HG03439 (cell line): ENCODE data around the gene PRAMEF33.
"Not testable (repeated sequence)": the region's sequence is repeated elsewhere in the genome, so short reads cannot be mapped to it uniquely, and the experiment has no call there.

ENCODE experiments used
- ATAC-seq: cut with Tn5 transposase; IDR thresholded peaks from one replicate; pipeline ENCODE4 v1.9.1; 2021; ENCODE audit warnings: mild to moderate bottlenecking, moderate library complexity; ENCODE audit not compliant: unreplicated experiment

PRAMEF33 gene, protein sequence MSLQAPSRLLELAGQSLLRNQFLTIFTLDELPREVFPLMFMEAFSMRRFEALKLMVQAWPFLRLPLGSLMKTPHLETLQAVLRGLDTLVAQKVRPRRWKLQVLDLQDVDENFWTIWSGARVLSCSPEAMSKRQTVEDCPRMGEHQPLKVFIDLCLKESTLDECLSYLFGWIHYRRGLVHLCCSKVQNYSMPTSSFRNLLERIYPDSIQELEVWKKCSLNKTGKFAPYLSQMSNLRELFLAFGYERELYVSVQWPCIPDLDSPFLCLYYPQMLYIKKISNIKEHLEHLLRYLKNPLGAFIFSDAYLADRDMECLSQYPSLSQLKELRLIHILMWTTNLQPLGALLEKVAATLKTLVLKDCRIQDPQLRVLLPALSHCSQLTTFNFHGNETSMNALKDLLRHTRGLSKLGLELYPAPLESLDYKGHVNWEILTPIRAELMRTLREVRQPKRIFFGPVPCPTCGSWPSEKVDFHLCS

DNA sequence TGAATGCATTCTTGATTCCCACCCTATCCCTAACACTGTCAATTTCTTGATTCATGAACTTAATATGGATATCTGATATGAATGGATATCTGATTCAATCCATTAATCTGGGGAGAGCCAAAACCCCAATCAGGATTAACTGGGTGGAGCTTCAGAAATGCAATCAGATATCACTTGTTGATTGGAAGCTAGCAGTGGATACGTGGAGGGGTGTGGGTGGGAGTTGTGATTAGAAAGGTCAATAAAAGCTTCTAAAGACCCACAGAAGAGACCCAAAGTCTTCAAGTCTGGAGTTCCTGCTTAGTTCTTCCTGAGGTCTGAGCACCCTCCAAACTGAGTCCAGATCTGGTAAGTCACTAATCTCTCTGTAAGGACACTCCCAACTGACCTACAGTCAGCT lies at the start of gene PRAMEF33:
PRAMEF33 (plus strand) TSS at position 301 of the 400 bp plus-strand sequence. CDS start 2,416 bp downstream, outside the sequence.
- ATAC-seq = not testable (repeated sequence)

DNA sequence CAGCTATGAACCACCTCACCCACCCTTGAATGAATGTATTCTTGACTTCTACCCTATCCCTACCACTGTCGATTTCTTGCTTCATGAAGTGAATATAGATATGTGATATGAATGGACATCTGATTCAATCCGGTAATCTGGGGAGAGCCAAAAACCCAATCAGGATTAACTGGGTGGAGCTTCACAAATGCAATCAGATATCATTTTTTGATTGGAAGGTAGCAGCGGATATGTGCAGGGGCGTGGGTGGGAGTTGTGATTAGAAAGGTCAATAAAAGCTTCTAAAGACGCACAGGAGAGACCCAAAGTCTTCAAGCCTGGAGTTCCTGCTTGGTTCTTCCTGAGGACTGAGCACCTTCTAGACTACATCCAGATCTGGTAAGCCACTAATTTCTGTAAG lies 49.4 kb upstream of the PRAMEF33 start, which contains the start of gene PRAMEF5:
PRAMEF5 (plus strand) TSS at position 301 of the 400 bp plus-strand sequence. CDS start 5,071 bp downstream, outside the sequence.
- not testable (repeated sequence) for ATAC-seq

DNA sequence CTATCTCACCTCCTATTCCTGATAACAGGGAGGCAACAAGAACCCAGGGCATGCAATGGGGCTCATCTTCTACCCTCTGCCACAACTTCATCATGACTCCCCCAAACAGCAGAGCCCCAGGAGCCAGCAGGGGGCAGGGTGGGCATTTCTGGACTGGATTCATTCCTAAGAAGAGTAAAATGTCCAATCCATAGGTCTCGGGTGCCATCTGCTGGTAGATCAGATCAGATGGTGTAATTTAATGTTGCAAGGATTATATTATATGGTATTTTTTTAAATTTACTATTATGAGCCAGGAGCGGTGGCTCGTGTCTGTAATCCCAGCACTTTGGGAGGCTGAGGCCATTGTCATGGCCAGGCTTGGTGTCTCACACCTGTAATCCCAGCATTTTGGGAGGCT lies 38.2 kb upstream of the PRAMEF33 start:
- ATAC-seq = not testable (repeated sequence)

DNA sequence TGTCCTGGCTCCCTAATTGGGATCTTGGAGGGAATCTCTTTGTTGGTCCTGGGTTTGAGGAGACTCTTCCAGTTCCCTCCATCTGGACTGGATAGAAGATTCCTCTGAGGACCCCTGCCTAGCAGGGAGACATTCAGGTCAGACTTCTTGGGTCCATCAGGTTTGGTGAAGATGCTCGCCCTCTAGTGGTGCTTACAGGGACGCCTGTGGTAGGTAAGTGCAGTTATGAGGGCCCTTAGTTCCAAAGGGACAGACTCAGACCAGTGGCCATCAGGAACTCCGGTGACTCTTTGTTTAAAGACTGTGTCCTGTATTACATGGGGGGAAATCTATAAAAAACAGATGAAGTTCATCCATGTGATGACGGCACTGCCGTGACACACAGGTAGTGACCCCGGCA lies 26.3 kb upstream of the PRAMEF33 start:
- ATAC-seq = not testable (repeated sequence)

DNA sequence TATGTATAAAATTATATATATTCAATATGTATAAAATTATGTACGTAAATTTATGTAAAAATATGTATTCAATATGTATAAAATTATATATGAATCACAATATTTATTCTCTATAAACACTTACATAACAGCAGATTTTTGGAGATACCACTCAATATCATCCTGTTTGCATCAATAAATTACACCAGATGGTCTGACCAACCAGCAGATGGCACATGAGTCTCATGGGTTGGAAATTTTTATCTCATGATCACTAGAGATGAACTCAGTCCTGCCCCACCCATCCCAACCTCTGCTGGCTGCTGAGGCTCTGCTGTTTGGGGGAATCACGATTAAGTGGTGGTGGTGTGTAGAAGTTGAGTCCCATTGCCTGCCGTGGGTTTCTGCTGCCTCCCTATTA lies 23.7 kb upstream of the PRAMEF33 start:
- not testable (repeated sequence) for ATAC-seq

DNA sequence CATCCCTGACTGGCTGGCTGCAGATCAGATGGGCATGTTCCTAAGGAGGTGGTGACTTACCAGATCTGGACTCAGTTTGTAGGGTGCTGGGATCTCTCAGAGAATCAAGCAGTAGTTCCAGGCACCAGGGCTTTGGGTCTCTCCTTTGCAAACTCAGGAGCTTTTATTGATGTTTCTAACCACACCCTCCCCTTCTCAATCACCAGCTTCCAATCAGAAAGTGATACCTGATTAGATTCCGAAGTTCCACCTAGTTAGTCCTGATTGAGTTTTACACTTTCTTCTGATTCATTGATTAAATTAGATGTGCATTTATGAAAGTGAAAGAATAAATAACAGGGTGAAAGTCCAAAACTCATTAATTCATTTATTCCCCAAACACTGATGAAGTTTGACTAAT lies 18.3 kb upstream of the PRAMEF33 start, which contains the start of gene PRAMEF8:
PRAMEF8 (minus strand) TSS at position 101 of the 400 bp plus-strand sequence. CDS start 1,046 bp downstream, outside the sequence.
- ATAC-seq = not testable (repeated sequence)

DNA sequence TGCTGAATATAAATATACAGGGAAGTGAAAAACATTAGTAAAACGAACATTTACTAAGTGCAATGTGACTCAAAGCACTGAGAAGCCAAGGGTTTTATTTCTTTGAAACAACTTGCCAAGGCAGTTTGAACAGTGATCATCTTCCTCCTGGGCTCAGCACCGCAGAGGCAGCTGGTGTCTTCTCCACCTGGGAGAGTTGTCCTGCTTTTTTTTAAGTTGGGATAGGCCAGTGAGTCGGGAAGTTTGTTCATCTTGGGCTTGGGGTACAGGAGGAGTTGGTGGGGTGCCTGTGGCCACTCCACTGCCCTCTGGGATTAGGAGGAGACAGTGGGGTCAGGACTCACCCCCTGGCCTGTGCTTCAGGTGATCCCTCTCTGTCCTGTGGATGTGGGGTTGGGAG lies 14.3 kb upstream of the PRAMEF33 start:
- not testable (repeated sequence) for ATAC-seq

DNA sequence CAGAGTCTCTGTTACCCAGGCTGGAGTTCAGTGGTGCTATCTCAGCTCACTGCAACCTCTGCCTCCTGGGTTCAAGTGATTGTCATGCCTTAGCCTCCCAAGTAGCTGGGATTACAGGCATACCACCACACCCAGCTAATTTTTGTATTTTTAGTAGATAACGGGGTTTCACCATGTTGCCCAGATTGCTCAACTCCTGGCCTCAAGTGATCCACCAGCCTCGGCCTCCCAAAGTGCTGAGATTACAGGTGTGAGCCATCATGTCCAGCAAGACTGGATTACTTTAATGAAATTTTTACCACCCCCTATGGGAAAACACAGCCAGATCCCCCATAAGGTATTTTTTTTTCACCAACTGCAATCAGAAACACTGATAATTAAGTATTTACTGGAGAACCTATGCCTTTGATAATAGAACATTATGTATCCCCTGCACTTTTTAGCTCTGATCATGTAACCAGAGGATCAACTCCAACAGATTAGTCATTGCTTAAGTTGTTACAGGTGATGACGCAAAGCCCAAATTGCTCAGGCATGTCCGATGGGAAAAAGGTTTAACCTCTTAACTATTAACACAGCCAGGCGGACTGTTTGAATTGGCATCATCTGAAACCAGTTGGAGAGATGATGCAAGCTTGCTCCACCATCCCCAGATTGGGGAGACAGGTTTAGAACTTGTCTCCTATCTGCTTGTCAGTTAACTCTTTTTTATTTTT lies 6.0 kb upstream of the PRAMEF33 start:
- not testable (repeated sequence) for ATAC-seq

DNA sequence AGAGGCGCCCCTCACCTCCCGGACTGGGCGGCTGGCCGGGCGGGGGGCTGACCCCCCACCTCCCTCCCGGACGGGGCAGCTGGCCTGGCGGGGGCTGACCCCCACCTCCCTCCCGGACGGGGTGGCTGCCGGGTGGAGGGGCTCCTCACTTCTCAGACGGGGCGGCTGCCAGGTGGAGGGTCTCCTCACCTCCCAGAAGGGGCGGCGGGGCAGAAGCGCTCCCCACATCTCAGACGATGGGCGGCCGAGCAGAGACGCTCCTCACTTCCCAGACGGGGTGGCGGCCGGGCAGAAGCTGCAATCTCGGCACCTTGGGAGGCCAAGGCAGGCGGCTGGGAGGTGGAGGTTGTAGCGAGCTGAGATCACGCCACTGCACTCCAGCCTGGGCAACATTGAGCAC lies 4.6 kb upstream of the PRAMEF33 start:
- not testable (repeated sequence) for ATAC-seq

DNA sequence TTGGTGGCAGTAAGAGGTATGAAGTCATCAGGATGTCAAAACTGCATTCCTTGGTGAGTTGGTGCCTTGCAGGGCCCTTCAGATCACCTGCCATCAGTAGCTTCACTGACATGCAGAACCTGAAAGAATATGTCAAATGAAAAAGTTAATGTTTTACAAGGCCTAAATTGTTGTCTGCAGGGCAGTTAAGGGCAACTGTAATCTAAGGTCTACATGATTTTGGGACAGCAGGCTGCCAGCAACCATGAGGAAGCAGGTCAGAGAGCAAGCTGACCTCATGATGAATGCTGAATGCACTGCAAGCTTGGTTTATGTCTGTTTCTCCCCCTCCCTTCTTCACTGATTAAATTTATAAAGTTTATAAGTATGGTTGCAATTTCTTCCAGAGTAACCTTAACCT lies 1.1 kb upstream of the PRAMEF33 start:
- not testable (repeated sequence) for ATAC-seq

DNA sequence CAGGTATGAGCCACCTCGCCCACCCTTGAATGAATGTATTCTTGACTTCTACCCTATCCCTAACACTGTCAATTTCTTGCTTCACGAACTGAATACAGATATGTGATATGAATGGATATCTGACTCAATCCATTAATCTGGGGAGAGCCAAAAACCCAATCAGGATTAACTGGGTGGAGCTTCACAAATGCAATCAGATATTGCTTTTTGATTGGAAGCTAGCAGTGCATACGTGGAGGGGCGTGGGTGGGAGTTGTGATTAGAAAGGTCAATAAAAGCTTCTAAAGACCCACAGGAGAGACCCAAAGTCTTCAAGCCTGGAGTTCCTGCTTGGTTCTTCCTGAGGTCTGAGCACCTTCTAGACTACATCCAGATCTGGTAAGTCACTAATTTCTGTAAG lies 11.9 kb downstream of the PRAMEF33 start, which contains the start of gene PRAMEF15:
PRAMEF15 (plus strand) TSS at position 301 of the 400 bp plus-strand sequence. CDS start 2,827 bp downstream, outside the sequence.
- ATAC-seq = not testable (repeated sequence)

DNA sequence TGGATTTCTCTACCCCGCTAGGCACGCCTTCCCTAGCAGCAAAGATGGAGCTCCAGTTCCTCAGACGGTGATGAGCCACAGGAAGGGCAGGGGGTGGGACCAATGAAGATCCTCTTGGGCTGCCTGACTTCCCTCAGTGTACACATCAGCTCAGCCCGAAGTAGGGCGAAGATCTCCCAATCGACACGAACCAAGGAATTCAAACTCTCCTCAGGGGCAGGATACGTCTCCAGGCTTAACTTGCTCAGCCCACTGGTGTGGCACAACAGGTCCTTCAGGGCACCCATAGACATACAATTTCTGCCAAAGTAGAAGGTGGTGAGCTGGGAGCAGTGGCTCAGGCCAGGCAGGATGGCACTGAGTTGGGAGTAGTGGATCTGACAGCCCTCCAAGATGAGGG lies 39.2 kb downstream of the PRAMEF33 start:
- ATAC-seq = not testable (repeated sequence)

DNA sequence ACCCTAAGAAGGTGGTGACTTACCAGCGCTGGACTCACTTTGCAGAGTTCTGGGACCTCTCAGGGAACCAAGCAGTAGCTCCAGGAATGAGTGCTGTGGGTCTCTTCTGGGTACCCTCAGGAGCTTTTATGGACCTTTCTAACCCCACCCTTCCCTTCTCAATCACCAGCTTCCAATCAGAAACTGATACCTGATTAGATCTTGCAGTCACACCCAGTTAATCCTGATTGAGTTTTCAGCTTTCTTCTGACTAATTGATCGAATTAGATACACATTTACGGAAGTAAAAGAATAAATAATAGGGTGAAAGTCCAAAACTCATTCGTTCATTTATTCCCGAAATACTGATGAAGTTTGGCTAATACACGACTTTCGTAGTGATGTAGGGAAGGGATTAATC lies 43.7 kb downstream of the PRAMEF33 start, which contains the start of gene PRAMEF14:
PRAMEF14 (minus strand) TSS at position 101 of the 400 bp plus-strand sequence. CDS start 1,820 bp downstream, outside the sequence.
- not testable (repeated sequence) for ATAC-seq

DNA sequence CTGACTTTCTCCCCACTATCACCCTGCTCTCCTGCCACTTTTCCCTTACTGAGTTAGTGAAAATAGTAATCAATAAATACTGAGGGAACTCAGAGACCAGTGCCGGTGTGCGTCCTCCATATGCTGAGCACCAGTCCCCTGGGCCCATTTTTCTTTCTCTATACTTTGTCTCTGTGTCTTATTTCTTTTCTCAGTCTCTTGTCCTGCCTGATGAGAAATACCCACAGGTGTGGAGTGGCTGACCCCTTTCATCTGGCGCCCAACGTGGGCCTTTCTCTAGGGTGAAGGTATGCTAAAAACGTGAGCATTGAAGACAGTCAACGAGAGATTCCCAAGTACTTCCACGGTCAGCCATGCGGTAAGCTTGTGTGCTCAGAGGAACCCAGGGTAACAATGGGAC lies 50.1 kb downstream of the PRAMEF33 start:
- ATAC-seq = not testable (repeated sequence)

DNA sequence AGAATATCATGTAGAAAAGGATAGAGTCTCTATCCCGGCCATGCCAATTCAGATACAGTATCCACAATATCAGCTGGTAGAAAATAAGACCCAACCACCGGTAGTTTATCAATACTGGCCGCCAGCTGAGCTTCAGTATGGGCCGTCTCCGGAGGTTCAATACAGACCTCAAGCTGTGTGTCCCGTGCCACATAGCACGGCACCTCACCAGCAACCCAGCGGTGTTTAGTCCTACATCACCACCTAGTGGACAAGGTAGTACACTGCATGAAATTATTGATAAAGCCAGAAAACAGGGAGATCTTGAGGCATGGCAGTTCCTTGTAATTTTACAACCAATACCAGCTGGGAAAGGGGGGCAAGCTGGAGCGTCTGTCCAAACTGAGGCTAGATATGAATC lies 51.1 kb downstream of the PRAMEF33 start:
- ATAC-seq = not testable (repeated sequence)

DNA sequence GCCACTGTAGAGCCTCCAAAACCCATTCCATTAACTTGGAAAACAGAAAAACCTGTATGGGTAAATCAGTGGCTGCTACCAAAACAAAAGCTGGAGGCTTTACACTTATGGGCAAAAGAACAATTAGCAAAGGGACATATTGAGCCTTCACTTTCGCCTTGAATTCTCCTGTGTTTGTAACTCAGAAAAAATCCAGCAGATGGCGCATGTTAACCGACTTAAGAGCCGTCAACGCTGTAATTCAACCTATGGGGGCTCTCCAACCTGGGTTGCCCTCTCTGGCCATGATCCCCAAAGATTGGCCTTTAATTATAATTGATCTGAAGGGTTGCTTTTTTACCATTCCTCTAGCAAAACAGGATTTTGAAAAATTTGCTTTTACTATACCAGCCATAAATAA lies 53.4 kb downstream of the PRAMEF33 start:
- ATAC-seq = not testable (repeated sequence)
